H1 (cell line): Measurements from ENCODE around the gene CD276. TPM values are rescaled to one million over a fixed set of nuclear protein-coding genes. Genes with fewer than 3 reads are reported as not detected.

Experiments
- CTCF ChIA-PET: fragments of 300-600 bp; sonication (Branson Sonifier 250); formaldehyde crosslinking; loops from one replicate; lab custom pipeline; 2021; ENCODE audit not compliant: partially characterized antibody; lab: Charles Lee
- POLR2A ChIA-PET: fragments of 300-600 bp; sonication (Branson Sonifier 250); formaldehyde crosslinking; loops from one replicate; lab custom pipeline; 2021; ENCODE audit warnings: inconsistent platforms; ENCODE audit not compliant: partially characterized antibody; lab: Charles Lee
- DNase-seq, 2 experiments: peaks; one replicate each; pipeline versions ENCODE4 v3.0.0 to v3.0.0-alpha.2; 2010 to 2022; ENCODE audit warnings: low spot score in 2 of 2, low read depth in 1 of 2, mixed read lengths in 1 of 2
- FAIRE-seq: peaks from 2 replicates; lab custom pipeline; 2011; peaks lifted over from hg19 to GRCh38; lab: Jason Lieb, UNC
- H2AFZ ChIP-seq: 2 replicates; pipeline ENCODE4 v1.8.1; 2012; ENCODE audit warnings: low read length, inconsistent platforms
- H2AK5ac ChIP-seq: 2 replicates; pipeline ENCODE4 v1.6.1; 2013; ENCODE audit warnings: low read depth, low read length
- H2BK120ac ChIP-seq: replicated peaks from 2 replicates; pipeline ENCODE3; 2013; ENCODE audit warnings: low read depth, low read length, inconsistent platforms
- H2BK12ac ChIP-seq: 2 replicates; pipeline ENCODE4 v1.6.1; 2013; ENCODE audit warnings: low read depth, low read length
- H2BK15ac ChIP-seq: 2 replicates; pipeline ENCODE4 v1.6.1; 2013; ENCODE audit warnings: low read length
- H2BK20ac ChIP-seq: 2 replicates; pipeline ENCODE4 v1.6.1; 2013; ENCODE audit warnings: low read length
- H2BK5ac ChIP-seq: 2 replicates; pipeline ENCODE4 v1.6.1; 2013; ENCODE audit warnings: low read depth, low read length
- H3K14ac ChIP-seq: 2 replicates; pipeline ENCODE4 v1.6.1; 2013; ENCODE audit warnings: inconsistent platforms; ENCODE audit not compliant: insufficient read length
- H3K18ac ChIP-seq: 2 replicates; pipeline ENCODE4 v1.6.1; 2013; ENCODE audit warnings: low read length; ENCODE audit errors: extremely low read depth
- H3K23ac ChIP-seq: 2 replicates; pipeline ENCODE4 v1.6.1; 2013; ENCODE audit warnings: inconsistent platforms; ENCODE audit not compliant: insufficient read length
- H3K23me2 ChIP-seq: 2 replicates; pipeline ENCODE4 v1.6.1; 2013; ENCODE audit warnings: low read depth, low read length
- H3K27ac ChIP-seq: 2 replicates; pipeline ENCODE4 v1.6.1; 2011; ENCODE audit warnings: low read depth, low read length, inconsistent platforms
- H3K27me3 ChIP-seq, 4 experiments: replicated peaks in 1 of 4; 1 replicate in 1 of 4; 2 replicates in 3 of 4; pipeline versions ENCODE4 v1.6.1 to v1.8.1; 2011 to 2013; ENCODE audit warnings: low read length in 3 of 4, mild to moderate bottlenecking in 3 of 4, inconsistent platforms in 2 of 4, mixed read lengths in 2 of 4, moderate library complexity in 1 of 4; ENCODE audit not compliant: control insufficient read depth in 3 of 4, insufficient read depth in 3 of 4; ENCODE audit errors: extremely low read depth in 1 of 4
- H3K36me3 ChIP-seq, 4 experiments: 2 replicates each; pipeline versions ENCODE4 v1.6.1 to v1.8.1; 2011 to 2013; ENCODE audit warnings: mild to moderate bottlenecking in 4 of 4, low read length in 3 of 4, moderate library complexity in 2 of 4, control low read depth in 1 of 4, inconsistent platforms in 1 of 4; ENCODE audit not compliant: insufficient read depth in 4 of 4, control insufficient read depth in 2 of 4
- H3K4ac ChIP-seq: replicated peaks from 2 replicates; pipeline ENCODE3; 2013; ENCODE audit warnings: low read length, low read depth, mixed read lengths, inconsistent platforms; ENCODE audit not compliant: insufficient read length
- H3K4me1 ChIP-seq, 4 experiments: replicated peaks in 1 of 4; 1 replicate in 1 of 4; 2 replicates in 3 of 4; pipeline versions ENCODE4 v1.6.1 to v1.8.1; 2011 to 2013; ENCODE audit warnings: low read length in 3 of 4, inconsistent platforms in 2 of 4, mixed read lengths in 1 of 4; ENCODE audit not compliant: insufficient read depth in 4 of 4, control insufficient read depth in 3 of 4
- H3K4me2 ChIP-seq, 2 experiments: 2 replicates each; pipeline versions ENCODE4 v1.6.1 to v1.8.1; 2011 to 2013; ENCODE audit warnings: low read depth in 2 of 2, low read length in 2 of 2, control low read depth in 1 of 2, inconsistent platforms in 1 of 2, mild to moderate bottlenecking in 1 of 2; ENCODE audit not compliant: insufficient read depth in 1 of 2
- H3K4me3 ChIP-seq, 4 experiments: fragments of 200-600, 300-600 bp in 1 of 4; sonication (generic), shearing (Covaris generic), sonication (Bioruptor Twin) in 1 of 4; 2 replicates each; pipeline versions ENCODE4 v1.5.1 to v1.8.1; 2011 to 2016; ENCODE audit warnings: low read length in 4 of 4, low read depth in 3 of 4, control low read depth in 2 of 4, inconsistent platforms in 2 of 4, mild to moderate bottlenecking in 2 of 4, mixed read lengths in 1 of 4, moderate library complexity in 1 of 4; ENCODE audit not compliant: insufficient read depth in 2 of 4; ENCODE audit errors: extremely low read depth in 1 of 4
- H3K56ac ChIP-seq: replicated peaks from 2 replicates; pipeline ENCODE3; 2013; ENCODE audit warnings: low read depth, mild to moderate bottlenecking, mixed read lengths, low read length, inconsistent platforms; ENCODE audit not compliant: insufficient read length
- H3K79me1 ChIP-seq: 2 replicates; pipeline ENCODE4 v1.6.1; 2013; ENCODE audit warnings: low read depth, low read length, control low read depth
- H3K79me2 ChIP-seq, 2 experiments: 2 replicates each; pipeline versions ENCODE4 v1.6.1 to v1.8.1; 2012 to 2013; ENCODE audit warnings: low read length in 2 of 2, mild to moderate bottlenecking in 2 of 2, inconsistent platforms in 1 of 2; ENCODE audit not compliant: insufficient read depth in 2 of 2, control insufficient read depth in 1 of 2
- H3K9ac ChIP-seq, 4 experiments: replicated peaks in 1 of 4; 1 replicate in 1 of 4; 2 replicates in 3 of 4; pipeline versions ENCODE4 v1.6.1 to v1.8.1; 2011 to 2013; ENCODE audit warnings: low read depth in 3 of 4, low read length in 3 of 4, control low read depth in 2 of 4, mild to moderate bottlenecking in 2 of 4, moderate library complexity in 2 of 4, inconsistent platforms in 1 of 4; ENCODE audit errors: extremely low read depth in 1 of 4
- H3K9me3 ChIP-seq, 2 experiments: 2 replicates each; pipeline versions ENCODE4 v1.6.1 to v1.8.1; 2012 to 2013; ENCODE audit warnings: mild to moderate bottlenecking in 2 of 2, moderate library complexity in 2 of 2, control low read depth in 1 of 2, inconsistent platforms in 1 of 2, low read depth in 1 of 2, low read length in 1 of 2, mixed read lengths in 1 of 2; ENCODE audit not compliant: insufficient read depth in 2 of 2
- H4K20me1 ChIP-seq, 2 experiments: replicated peaks in 1 of 2; 2 replicates each; pipeline versions ENCODE3 to v1.8.1; 2011 to 2013; ENCODE audit warnings: inconsistent platforms in 2 of 2, low read length in 2 of 2, mild to moderate bottlenecking in 1 of 2; ENCODE audit not compliant: insufficient read depth in 2 of 2, control insufficient read depth in 1 of 2
- H4K5ac ChIP-seq: 2 replicates; pipeline ENCODE4 v1.6.1; 2013; ENCODE audit warnings: low read length, low read depth, mixed read lengths, inconsistent platforms; ENCODE audit not compliant: insufficient read length
- H4K8ac ChIP-seq: 2 replicates; pipeline ENCODE4 v1.8.0; 2013; ENCODE audit warnings: mild to moderate bottlenecking, moderate library complexity, low read length, inconsistent platforms; ENCODE audit not compliant: insufficient read depth; ENCODE audit errors: extremely low read depth
- H4K91ac ChIP-seq: replicated peaks from 2 replicates; pipeline ENCODE3; 2013; ENCODE audit warnings: low read length, mixed read lengths, inconsistent platforms; ENCODE audit not compliant: insufficient read length
- CTBP2 ChIP-seq: IDR thresholded peaks from 2 replicates; pipeline ENCODE4 v1.7.0; 2011; ENCODE audit warnings: borderline replicate concordance, mild to moderate bottlenecking, moderate library complexity, mixed read lengths, low read length; ENCODE audit not compliant: insufficient read depth, insufficient read length
- HDAC2 ChIP-seq, 2 experiments: fragments of 300-600 bp in 1 of 2; sonication (generic) in 1 of 2; IDR thresholded peaks; 2 replicates each; pipeline ENCODE4 v1.6.1; 2011 to 2012; ENCODE audit warnings: low read depth in 2 of 2, low read length in 2 of 2, mild to moderate bottlenecking in 2 of 2, moderate library complexity in 2 of 2, borderline replicate concordance in 1 of 2, inconsistent platforms in 1 of 2
- SAP30 ChIP-seq: fragments of 300-600 bp; sonication (generic); IDR thresholded peaks from 2 replicates; pipeline ENCODE4 v1.7.1; 2012; ENCODE audit warnings: low read length, moderate library complexity, mild to moderate bottlenecking, inconsistent platforms; ENCODE audit not compliant: insufficient read depth, insufficient replicate concordance
- WGBS, 2 experiments: shearing (Covaris generic) in 1 of 2; methylation state at CpG; one replicate each; pipeline versions ENCODE4 v1.1.6 to v1.1.7; 2013 to 2015; ENCODE audit warnings: low lambda C conversion rate in 2 of 2, mixed read lengths in 2 of 2, inconsistent platforms in 1 of 2, low coverage in 1 of 2, missing lambda C conversion rate in 1 of 2; ENCODE audit not compliant: insufficient replicate concordance in 2 of 2, insufficient coverage in 1 of 2, insufficient read length in 1 of 2; ENCODE audit errors: extremely low coverage in 1 of 2, missing lambda C conversion rate in 1 of 2; 5-methylcytosine and 5-hydroxymethylcytosine counted together
- polyA plus RNA-seq, 7 experiments: library from polyadenylated mRNA; depleted of rRNA in 3 of 7; stranded (reverse) in 5 of 7; unstranded in 2 of 7; fragments of >200 nt in 5 of 7; fragments of 200-250 nt in 2 of 7; gene quantifications; 1 replicate in 5 of 7; 2 replicates in 1 of 7; 4 replicates in 1 of 7; pipeline versions ENCODE4 v1.2.1 to v1.2.3, GENCODE V29; 2011 to 2013; ENCODE audit warnings: missing spikeins in 2 of 7, mixed read lengths in 2 of 7
- total RNA-seq: library from RNA; stranded (reverse); fragmentation: NEBNext Ultra II Directional; extraction: Animal tissue kit (Norgen Biotek cat#: 25700); gene quantifications from 2 replicates; pipeline ENCODE4 v1.2.1, GENCODE V29; 2021

The CD276 gene
- total and polyA plus RNA-seq, 2 of the 8 experiments (the other 6 are each of a cell fraction or from before 2014, with no cell fraction given): 156 to 158 TPM

- Histone ChIP-seq H3K23ac (no peak overlapping the region), H4K8ac (no peak overlapping the region; the same call in 1 of the 2 replicates), H2BK15ac (no peak overlapping the region), H3K4me3 (no peak overlapping the region), H2BK12ac (no peak overlapping the region), H2AK5ac (no peak overlapping the region), H3K79me2 (peaks cover 25 to 73% of the 10 kb centered on the region in 2 experiments), H2AFZ (no peak overlapping the region), H3K9me3 (no peaks in the 10 kb centered on the region), H3K56ac (no peak overlapping the region), H4K20me1 (peaks cover 23 to 30% of the 10 kb centered on the region in 2 experiments), H3K36me3 (no peaks in the 10 kb centered on the region), H2BK20ac (no peak overlapping the region), H3K23me2 (peaks cover 7% of the 10 kb centered on the region), H2BK120ac (no peak overlapping the region), H3K18ac (no peak overlapping the region), H3K27ac (no peak overlapping the region), H2BK5ac (no peak overlapping the region), H3K4ac (no peak overlapping the region), H3K9ac (no peak overlapping the region), H3K14ac (no peak overlapping the region), H3K79me1 (peaks cover 24% of the 10 kb centered on the region), H3K4me1 (peaks cover 2 to 31% (median 13%) of the 10 kb centered on the region in 4 experiments; a peak in 5 of 7 replicates), H4K5ac (no peak overlapping the region), H3K4me2 (no peak overlapping the region), H4K91ac (no peak overlapping the region), H3K27me3 (no peaks in the 10 kb centered on the region)
- POLR2A ChIA-PET: interaction anchor here (1.0 to 9.2 kb wide), 4 partner anchors 10 to 55 kb away, joined by 3 to 93 read pairs (median 3); no protein-coding TSS in a partner anchor
- no peak for FAIRE-seq
- DNase-seq: no peak
- CTCF ChIA-PET: interaction anchor here (4.2 to 15.1 kb wide), 3 partner anchors 9 to 52 kb away, joined by 41 to 496 read pairs (median 72); partner anchors contain the start of gene NPTN
- 92% methylated on average over 2 of the region's 2 CpGs; no CpG with 5 or more reads in 1 of the 2 experiments for WGBS, 2 experiments
- TF ChIP-seq CTBP2 (no peak), SAP30 (no peak), HDAC2 (IDR thresholded peaks at IDR 0.05; ENCODE audit: borderline replicate concordance in 1 of 2, low read depth in 2 of 2, low read length in 2 of 2) (no peak)
Measured at GRCh38 chr15:73687351-73687750, 3.2 kb downstream of the CD276 start.
